Heart left ventricle (tissue), 16 donors: Measurements from ENCODE around the gene GALNT12. TPM values are rescaled to one million over a fixed set of nuclear protein-coding genes. Genes with fewer than 3 reads are reported as not detected.

Source experiments
- ATAC-seq, 4 donors: fragments of 200-7000 bp; cut with Tn5 transposase; one replicate each; pipeline ENCODE4 v1.9.1; 2020 to 2022; ENCODE audit warnings: moderate library complexity in 4 of 4, mild to moderate bottlenecking in 3 of 4, moderate number of reproducible peaks in 1 of 4
- DNase-seq, 5 donors: peaks; one replicate each; pipeline ENCODE4 v3.0.0-alpha.2; 2020
- H3K27ac ChIP-seq, 12 donors: fragments of 200-600 bp; sonication (generic) in 4 of 12; one replicate each; pipeline versions ENCODE4 v1.5.0 to v1.8.0; 2016 to 2022; ENCODE audit warnings: mild to moderate bottlenecking in 2 of 12
- H3K27me3 ChIP-seq, 9 donors: fragments of 200-600 bp; sonication (generic) in 2 of 9; one replicate each; pipeline versions ENCODE4 v1.5.1 to v1.8.0; 2016 to 2022; ENCODE audit warnings: mild to moderate bottlenecking in 3 of 9
- H3K36me3 ChIP-seq, 9 donors: fragments of 200-600 bp; sonication (generic) in 2 of 9; one replicate each; pipeline versions ENCODE4 v1.5.0 to v1.8.0; 2018 to 2022; ENCODE audit warnings: mild to moderate bottlenecking in 2 of 9
- H3K4me1 ChIP-seq, 12 donors: fragments of 200-600 bp; sonication (generic) in 4 of 12; one replicate each; pipeline versions ENCODE4 v1.5.0 to v1.8.0; 2016 to 2022; ENCODE audit warnings: mild to moderate bottlenecking in 3 of 12
- H3K4me3 ChIP-seq, 12 donors: fragments of 200-600 bp; sonication (generic) in 4 of 12; one replicate each; pipeline versions ENCODE4 v1.5.0 to v1.8.0; 2017 to 2022; ENCODE audit warnings: mild to moderate bottlenecking in 9 of 12, moderate library complexity in 4 of 12
- H3K9me3 ChIP-seq, 12 donors: fragments of 200-600 bp; sonication (generic) in 4 of 12; one replicate each; pipeline versions ENCODE4 v1.5.0 to v1.8.0; 2016 to 2022; ENCODE audit warnings: mild to moderate bottlenecking in 1 of 12
- CTCF ChIP-seq, 12 donors: fragments of 200-600 bp; sonication (generic) in 4 of 12; IDR thresholded peaks; one replicate each; pipeline versions ENCODE4 v1.5.0 to v1.8.0; 2018 to 2022; ENCODE audit warnings: antibody characterized with exemption in 12 of 12, mild to moderate bottlenecking in 5 of 12
- POLR2A ChIP-seq, 2 donors: fragments of 450-650 bp; IDR thresholded peaks; one replicate each; pipeline ENCODE4 v1.6.1; 2017; ENCODE audit warnings: antibody characterized with exemption in 2 of 2, mild to moderate bottlenecking in 2 of 2, moderate library complexity in 2 of 2
- WGBS, 4 donors: extraction: QIAGEN DNeasy Blood & Tissue Kit in 2 of 4; methylation state at CpG; one replicate each; pipeline versions ENCODE4 v1.1.5 to v1.1.7; 2013 to 2018; 5-methylcytosine and 5-hydroxymethylcytosine counted together
- intact Hi-C, 10 donors: fragments of 100-400 bp; cut with DNase I; formaldehyde crosslinking; loops; one replicate each; pipeline versions ENCODE4 v1.11.1 to v1.14.2; 2022
- long read RNA-seq, 3 donors: library from polyadenylated mRNA; unstranded; transcript quantifications; one replicate each; pipeline ENCODE4 v2.0.0, GENCODE V29; 2020 to 2021
- polyA plus RNA-seq, 2 donors: library from polyadenylated mRNA; stranded (reverse); fragments of 200-250 nt; gene quantifications; one replicate each; pipeline ENCODE4 v1.2.3, GENCODE V29; 2013
- total RNA-seq, 9 donors: library from RNA; depleted of rRNA in 2 of 9; stranded (reverse); fragments of >200 nt in 2 of 9; fragmentation: NEBNext Ultra II Directional in 3 of 9; extraction: Animal tissue kit (Norgen Biotek cat#: 25700) in 3 of 9; gene quantifications; one replicate each; pipeline versions ENCODE4 v1.1.0 to v1.2.4, GENCODE V29; 2016 to 2023
- donor health status: ischemic (EF 13 %, LVEDD 7.1; RV severe dilation, severe dysfunction).
- donor health status: healthy with polysubstance abuse.
- donor health status: DM: no; HTN: yes; CAD: no.
- donor health status: DM: no; HTN: no; CAD: no.
- donor health status: ischemic (EF 25% LVEDD 6.9; RV normal size, moderate dysfunction).
- donor health status: ischemic (EF 25% LVEDD 5.7; RV mildly dilated, moderate dysfunction).
- donor health status: healthy.
- donor health status: DM: yes; HTN: yes; CAD: no.
- donor health status: ischemic (EF 35%, LVEDD 5.7; RV mildly dilated, moderate dysfunction).
- donor health status: nonischemic (EF 11% LVEDD 7.7; RV severe dilation, severe dysfunction).
- donor health status: DM: yes; HTN: yes; CAD: no.
- donor health status: PGD.
- donor health status: ischemic (EF 29% LVEDD 5.4; RV normal size, mild dysfunction).
- donor health status: nonischemic (EF 23%, LVEDD 6.1; RV moderate dilation, normal function).

The GALNT12 gene, protein sequence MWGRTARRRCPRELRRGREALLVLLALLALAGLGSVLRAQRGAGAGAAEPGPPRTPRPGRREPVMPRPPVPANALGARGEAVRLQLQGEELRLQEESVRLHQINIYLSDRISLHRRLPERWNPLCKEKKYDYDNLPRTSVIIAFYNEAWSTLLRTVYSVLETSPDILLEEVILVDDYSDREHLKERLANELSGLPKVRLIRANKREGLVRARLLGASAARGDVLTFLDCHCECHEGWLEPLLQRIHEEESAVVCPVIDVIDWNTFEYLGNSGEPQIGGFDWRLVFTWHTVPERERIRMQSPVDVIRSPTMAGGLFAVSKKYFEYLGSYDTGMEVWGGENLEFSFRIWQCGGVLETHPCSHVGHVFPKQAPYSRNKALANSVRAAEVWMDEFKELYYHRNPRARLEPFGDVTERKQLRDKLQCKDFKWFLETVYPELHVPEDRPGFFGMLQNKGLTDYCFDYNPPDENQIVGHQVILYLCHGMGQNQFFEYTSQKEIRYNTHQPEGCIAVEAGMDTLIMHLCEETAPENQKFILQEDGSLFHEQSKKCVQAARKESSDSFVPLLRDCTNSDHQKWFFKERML
- total RNA-seq (1 to 10 TPM in 3 of 9 donors, under 1 TPM in 6; 0.25 to 4.7 (median 0.70) TPM), polyA plus RNA-seq (under 1 TPM; 0.23 to 0.32 TPM)
- long read RNA-seq, donor 1, partial matches to known transcripts: 0 of 1 reads
- long read RNA-seq, donor 1, other reads (novel, unspliced or antisense): 0 of 1 reads
- long read RNA-seq, donor 2: 0 reads
- long read RNA-seq, donor 3, partial matches to known transcripts: 0 of 1 reads
- long read RNA-seq, donor 3, other reads (novel, unspliced or antisense): 0 of 1 reads

- Histone ChIP-seq H3K4me3 (peak within 1 kb of the TSS in 11 of 12 donors; percentile 20 to 62 (median 50)), H3K27ac (peak within 1 kb of the TSS in 1 of 12 donors; percentile 79), H3K36me3 (no peaks in the 10 kb centered on the region), H3K9me3 (no peaks in the 10 kb centered on the region), H3K4me1 (peaks cover 0 to 16% (median 8%) of the 10 kb centered on the region in 12 donors), H3K27me3 (peaks cover 0 to 24% (median 12%) of the 10 kb centered on the region in 9 donors)
- TF ChIP-seq CTCF (IDR thresholded peaks at IDR 0.05) (peak in 1 of 12 donors; percentile 8), POLR2A (IDR thresholded peaks at IDR 0.05) (no peak)
- DNase-seq: no peak
- peak in 2 of 4 donors; percentile 59 to 63 for ATAC-seq
- intact Hi-C loops: no loop called here
- 11 to 65% (median 31%) methylated on average over 10 to 51 of the region's 51 CpGs for WGBS, 4 donors
Observed at GRCh38 chr9:98807070-98807813, at the start of gene GALNT12. Gene GALNT12, plus strand, starts transcription at chr9:98807670. Its CDS starts 29 bp downstream, at chr9:98807699.

GRCh38 chr9:98760231-98760630, 47.2 kb upstream of the GALNT12 start:
- Histone ChIP-seq H3K4me1 (no peaks in the 10 kb centered on the region), H3K36me3 (peaks cover 0 to 21% (median 0%) of the 10 kb centered on the region in 9 donors), H3K27ac (no peak overlapping the region), H3K27me3 (no peaks in the 10 kb centered on the region), H3K4me3 (no peak overlapping the region), H3K9me3 (peaks cover 0 to 29% (median 7%) of the 10 kb centered on the region in 12 donors)
- TF ChIP-seq CTCF (IDR thresholded peaks at IDR 0.05): no peak
- TF ChIP-seq POLR2A (IDR thresholded peaks at IDR 0.05): no peak
- no peak for ATAC-seq
- intact Hi-C loops: no loop called here
- no peak for DNase-seq

- Histone ChIP-seq H3K4me1 (no peaks in the 10 kb centered on the region), H3K4me3 (no peak overlapping the region), H3K27ac (no peak overlapping the region), H3K9me3 (peaks cover 0 to 15% (median 4%) of the 10 kb centered on the region in 12 donors), H3K36me3 (peaks cover 0 to 27% (median 16%) of the 10 kb centered on the region in 9 donors), H3K27me3 (no peaks in the 10 kb centered on the region)
- no peak for TF ChIP-seq POLR2A (IDR thresholded peaks at IDR 0.05)
- no peak for TF ChIP-seq CTCF (IDR thresholded peaks at IDR 0.05)
- ATAC-seq (no peak), DNase-seq (no peak)
- WGBS, 4 donors: 95 to 98% (median 96%) methylated on average over 3 of the region's 3 CpGs
- intact Hi-C loops: no loop called here
Observed at GRCh38 chr9:98763986-98764745, 43.3 kb upstream of the GALNT12 start.
